22Rv1 (cell line): ENCODE measurements around the gene ARHGEF17.

Source experiments
- H3K27ac ChIP-seq: fragments of 450-650 bp; 2 replicates; pipeline ENCODE4 v1.5.1; 2017
- ZFX ChIP-seq: fragments of 450-650 bp; IDR thresholded peaks from 2 replicates; pipeline ENCODE4 v1.6.1; 2017; ENCODE audit warnings: antibody characterized with exemption, borderline replicate concordance
- TF ChIP-seq, protein P1 (sequence below): fragments of 450-650 bp; IDR thresholded peaks from 2 replicates; pipeline ENCODE4 v1.5.1; 2017; ENCODE audit warnings: mild to moderate bottlenecking

Gene ARHGEF17

GRCh38 chr11:73266646-73267020, 41.4 kb upstream of the ARHGEF17 start:
- H3K27ac ChIP-seq = no peak overlapping the region
- TF ChIP-seq, protein P1, sequence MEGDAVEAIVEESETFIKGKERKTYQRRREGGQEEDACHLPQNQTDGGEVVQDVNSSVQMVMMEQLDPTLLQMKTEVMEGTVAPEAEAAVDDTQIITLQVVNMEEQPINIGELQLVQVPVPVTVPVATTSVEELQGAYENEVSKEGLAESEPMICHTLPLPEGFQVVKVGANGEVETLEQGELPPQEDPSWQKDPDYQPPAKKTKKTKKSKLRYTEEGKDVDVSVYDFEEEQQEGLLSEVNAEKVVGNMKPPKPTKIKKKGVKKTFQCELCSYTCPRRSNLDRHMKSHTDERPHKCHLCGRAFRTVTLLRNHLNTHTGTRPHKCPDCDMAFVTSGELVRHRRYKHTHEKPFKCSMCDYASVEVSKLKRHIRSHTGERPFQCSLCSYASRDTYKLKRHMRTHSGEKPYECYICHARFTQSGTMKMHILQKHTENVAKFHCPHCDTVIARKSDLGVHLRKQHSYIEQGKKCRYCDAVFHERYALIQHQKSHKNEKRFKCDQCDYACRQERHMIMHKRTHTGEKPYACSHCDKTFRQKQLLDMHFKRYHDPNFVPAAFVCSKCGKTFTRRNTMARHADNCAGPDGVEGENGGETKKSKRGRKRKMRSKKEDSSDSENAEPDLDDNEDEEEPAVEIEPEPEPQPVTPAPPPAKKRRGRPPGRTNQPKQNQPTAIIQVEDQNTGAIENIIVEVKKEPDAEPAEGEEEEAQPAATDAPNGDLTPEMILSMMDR = no peak
- no peak for TF ChIP-seq ZFX

- TF ChIP-seq ZFX = no peak
- TF ChIP-seq, protein P1 = no peak
- no peak overlapping the region for H3K27ac ChIP-seq
These were observed 40.8 kb upstream of the ARHGEF17 start for GRCh38 chr11:73267122-73267846.

- H3K27ac ChIP-seq = no peak overlapping the region
- TF ChIP-seq ZFX = no peak
- TF ChIP-seq, protein P1 = no peak
These were observed 40.1 kb upstream of the ARHGEF17 start for GRCh38 chr11:73267906-73268540.

DNA sequence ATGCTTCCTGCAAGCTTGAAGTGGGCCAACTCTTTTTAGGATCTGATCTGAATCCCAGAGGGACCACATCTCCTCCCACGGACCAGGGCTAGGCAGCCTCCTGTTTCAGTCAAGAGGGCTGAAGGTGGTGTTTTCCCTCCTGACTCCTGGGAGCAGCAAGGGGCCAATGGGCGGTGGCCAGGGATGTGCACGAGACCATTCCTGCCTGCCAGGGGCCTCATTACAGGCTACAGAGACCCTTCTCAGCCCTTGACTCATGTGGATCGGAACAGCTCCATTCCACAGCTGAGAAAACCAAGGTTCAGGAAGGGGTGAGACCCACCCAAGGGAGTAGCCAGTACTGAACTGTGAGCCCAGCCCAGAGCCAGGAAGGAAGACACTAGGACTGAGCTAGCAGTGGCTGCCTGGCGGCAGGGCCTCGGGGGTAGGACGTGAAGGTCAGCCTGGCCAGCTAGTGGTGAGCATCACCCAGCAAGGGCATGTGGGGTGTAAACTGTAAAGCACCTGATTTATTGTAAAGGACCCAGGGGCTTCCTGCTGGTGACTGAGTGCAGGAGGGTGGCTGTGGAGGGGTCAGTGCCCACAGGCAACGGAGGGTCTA, 39.3 kb upstream of the ARHGEF17 start:
- TF ChIP-seq, protein P1 = no peak
- no peak for TF ChIP-seq ZFX
- no peak overlapping the region for H3K27ac ChIP-seq

DNA sequence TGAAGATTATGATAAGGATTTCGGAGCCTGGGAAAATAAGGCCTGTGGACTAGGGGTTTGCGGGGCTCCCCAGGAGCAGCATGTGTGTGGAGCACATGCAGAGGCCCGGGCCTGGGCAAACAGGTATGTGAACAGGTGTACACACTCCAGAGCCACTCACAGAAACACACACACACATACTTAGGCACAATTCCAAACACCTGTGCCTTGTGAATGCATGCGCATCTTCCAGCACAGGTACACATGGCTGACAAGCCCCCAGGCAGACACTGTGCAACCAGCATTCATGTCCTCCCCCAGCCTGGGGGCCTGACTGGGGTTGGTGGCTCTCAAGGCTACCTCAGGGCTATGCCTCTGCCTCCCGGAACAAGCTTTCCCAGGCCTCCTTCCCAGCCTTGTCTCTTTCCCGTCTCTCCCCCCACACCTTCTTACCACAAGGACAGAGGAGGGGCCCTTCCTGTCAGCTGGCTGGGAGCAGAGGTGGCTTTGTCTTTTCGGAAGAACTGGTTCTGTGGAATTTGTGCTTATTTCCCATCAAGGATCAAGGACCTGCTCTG, 38.5 kb upstream of the ARHGEF17 start:
- H3K27ac ChIP-seq = no peak overlapping the region
- TF ChIP-seq, protein P1 = no peak
- TF ChIP-seq ZFX = no peak

DNA sequence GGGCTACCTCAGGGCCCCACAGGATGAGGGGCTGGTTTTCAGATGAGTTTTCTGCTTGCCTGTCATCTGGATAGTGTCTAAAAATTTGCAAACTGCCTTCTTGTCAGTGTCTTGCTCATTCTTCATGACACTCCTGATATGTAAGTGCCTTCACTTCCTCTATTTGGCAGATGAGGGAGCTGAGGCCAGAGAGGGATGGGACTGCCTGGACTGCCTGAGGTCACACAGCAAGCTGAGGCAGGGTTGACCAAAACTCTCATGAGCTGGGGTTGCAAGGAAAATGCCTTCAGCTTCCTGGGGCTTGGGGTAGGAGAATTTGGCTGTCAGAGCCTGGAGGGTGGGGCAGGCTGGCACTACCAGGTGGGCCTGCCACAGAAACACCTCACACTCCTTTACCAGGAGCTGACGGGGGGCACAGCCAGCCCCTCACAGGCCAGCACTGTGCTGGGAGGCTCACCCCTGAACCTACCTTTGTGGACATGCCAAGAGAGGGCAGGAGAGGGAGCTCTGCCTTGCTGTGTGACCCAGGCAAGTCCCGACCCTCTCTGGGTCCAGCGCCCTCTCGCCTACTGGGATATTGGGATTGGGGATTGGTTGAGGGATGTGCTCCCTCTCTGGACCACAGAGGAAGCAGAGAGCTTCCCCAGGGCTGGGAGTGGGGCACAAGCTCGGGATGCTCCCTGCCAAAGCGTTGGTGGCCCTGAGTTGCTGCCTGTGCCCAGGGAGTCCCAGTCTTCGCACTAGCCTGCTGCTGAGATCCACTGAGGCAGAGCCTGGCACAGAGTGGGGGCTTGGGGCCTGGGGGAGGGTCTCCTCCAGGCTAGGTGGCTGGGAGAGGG, 37.8 kb upstream of the ARHGEF17 start:
- H3K27ac ChIP-seq = no peak overlapping the region
- TF ChIP-seq, protein P1 = no peak
- no peak for TF ChIP-seq ZFX
